Measurements from ENCODE around the gene RFNG.

The RFNG gene

GRCh38 chr17:82051776-82052637 is at the start of gene RFNG, which contains the start of gene GPS1:
RFNG (minus strand) TSS chr17:82051811; CDS start chr17:82051766, 45 bp downstream.
GPS1 (plus strand) TSS chr17:82051898; CDS start chr17:82051932, 34 bp downstream.
- DNase-seq = peak; percentile 96

GRCh38 chr17:82101301-82101715 is 49.7 kb upstream of the RFNG start:
- no peak for DNase-seq

- no peak for DNase-seq
Observed at GRCh38 chr17:82100502-82101298, 49.1 kb upstream of the RFNG start.

GRCh38 chr17:82098939-82099763 is 47.5 kb upstream of the RFNG start:
- DNase-seq = no peak

- DNase-seq = peak; percentile 100
Observed at GRCh38 chr17:82098169-82098938, 46.7 kb upstream of the RFNG start, which contains the start of gene FASN. FASN (minus strand) TSS chr17:82098236; CDS start chr17:82096445, 1,791 bp downstream.

GRCh38 chr17:82097919-82098168 is 46.2 kb upstream of the RFNG start:
- no peak for DNase-seq

GRCh38 chr17:82097184-82097918 is 45.7 kb upstream of the RFNG start:
- DNase-seq = peak; percentile 68

GRCh38 chr17:82096709-82097183 is 45.1 kb upstream of the RFNG start:
- DNase-seq = peak; percentile 50

- DNase-seq = peak; percentile 79
Observed at GRCh38 chr17:82095777-82096708, 44.4 kb upstream of the RFNG start.

GRCh38 chr17:82094931-82095776 is 43.5 kb upstream of the RFNG start:
- DNase-seq = peak; percentile 27

GRCh38 chr17:82092995-82093751 is 41.6 kb upstream of the RFNG start:
- DNase-seq = peak; percentile 20

- DNase-seq = no peak
Observed at GRCh38 chr17:82092628-82092994, 41.0 kb upstream of the RFNG start.

GRCh38 chr17:82092094-82092586 is 40.5 kb upstream of the RFNG start:
- no peak for DNase-seq

GRCh38 chr17:82091264-82092066 is 39.9 kb upstream of the RFNG start:
- DNase-seq = peak; percentile 27

GRCh38 chr17:82090549-82091263 is 39.1 kb upstream of the RFNG start:
- peak; percentile 38 for DNase-seq

GRCh38 chr17:82089723-82090548 is 38.3 kb upstream of the RFNG start:
- DNase-seq = peak; percentile 52

Measured in 8988T (cell line).